OCI-LY3 (cell line): ENCODE measurements around the gene PRDM11.

Source experiments
- EZH2phosphoT487 ChIP-seq: fragments of 200-600 bp; shearing (Covaris generic); IDR thresholded peaks from 2 replicates; pipeline ENCODE4 v1.6.1; 2018; ENCODE audit warnings: antibody characterized with exemption, mixed run types, low read depth
- TF ChIP-seq, protein P1 (sequence below): fragments of 200-600, 300-600 bp; sonication (generic); IDR thresholded peaks from 2 replicates; pipeline ENCODE4 v1.5.1; 2014; ENCODE audit warnings: antibody characterized with exemption, low read length, low read depth

DNA sequence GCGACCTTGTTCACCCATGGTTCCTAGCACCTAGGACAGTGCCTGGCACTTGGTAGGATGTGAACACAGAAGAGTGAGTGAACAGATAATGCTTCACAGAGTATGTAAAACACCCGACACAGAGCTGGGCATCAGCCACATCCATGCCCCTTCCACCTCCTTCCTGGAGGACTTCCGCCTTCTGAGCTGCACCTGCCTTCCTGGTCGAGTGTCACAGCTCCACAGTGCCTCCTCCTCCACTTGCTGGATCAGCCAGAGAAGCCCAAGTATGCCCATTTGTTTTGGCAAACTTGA lies 20.1 kb downstream of the PRDM11 start:
- TF ChIP-seq EZH2phosphoT487, result no peak
- TF ChIP-seq, protein P1, sequence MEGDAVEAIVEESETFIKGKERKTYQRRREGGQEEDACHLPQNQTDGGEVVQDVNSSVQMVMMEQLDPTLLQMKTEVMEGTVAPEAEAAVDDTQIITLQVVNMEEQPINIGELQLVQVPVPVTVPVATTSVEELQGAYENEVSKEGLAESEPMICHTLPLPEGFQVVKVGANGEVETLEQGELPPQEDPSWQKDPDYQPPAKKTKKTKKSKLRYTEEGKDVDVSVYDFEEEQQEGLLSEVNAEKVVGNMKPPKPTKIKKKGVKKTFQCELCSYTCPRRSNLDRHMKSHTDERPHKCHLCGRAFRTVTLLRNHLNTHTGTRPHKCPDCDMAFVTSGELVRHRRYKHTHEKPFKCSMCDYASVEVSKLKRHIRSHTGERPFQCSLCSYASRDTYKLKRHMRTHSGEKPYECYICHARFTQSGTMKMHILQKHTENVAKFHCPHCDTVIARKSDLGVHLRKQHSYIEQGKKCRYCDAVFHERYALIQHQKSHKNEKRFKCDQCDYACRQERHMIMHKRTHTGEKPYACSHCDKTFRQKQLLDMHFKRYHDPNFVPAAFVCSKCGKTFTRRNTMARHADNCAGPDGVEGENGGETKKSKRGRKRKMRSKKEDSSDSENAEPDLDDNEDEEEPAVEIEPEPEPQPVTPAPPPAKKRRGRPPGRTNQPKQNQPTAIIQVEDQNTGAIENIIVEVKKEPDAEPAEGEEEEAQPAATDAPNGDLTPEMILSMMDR, result no peak
